Measurements from ENCODE around the gene NAP1L4. TPM values are rescaled to one million over a fixed set of nuclear protein-coding genes. Genes with fewer than 3 reads are reported as not detected.
A peak's percentile ranks its signal among the peaks of the same experiment; 100 is the strongest.

Gene NAP1L4
- total RNA-seq, 4 donors from 2014 or later, result 90.0 to 148 (median 125) TPM

GRCh38 chr11:3036419-3036818 lies 44.3 kb upstream of the NAP1L4 start:
- H3K27me3 ChIP-seq, result no peaks in the 10 kb centered on the region
- DNase-seq (ENCODE audit: extremely low spot score), result no peak
- 58% methylated on average over 5 of the region's 5 CpGs for WGBS
- H3K27ac ChIP-seq (replicated peaks in 1 of 4), result no peak overlapping the region
- TF ChIP-seq CTCF (IDR thresholded peaks at IDR 0.05), result no peak
- no peak for TF ChIP-seq POLR2A (IDR thresholded peaks at IDR 0.05; ENCODE audit: low read depth)
- no peak for TF ChIP-seq POLR2AphosphoS5 (IDR thresholded peaks at IDR 0.05)
- TF ChIP-seq EP300 (IDR thresholded peaks at IDR 0.05), result no peak
- no peaks in the 10 kb centered on the region for H3K9me3 ChIP-seq
- H3K36me3 ChIP-seq, result peaks cover 35 to 93% (median 81%) of the 10 kb centered on the region in 4 donors
- H3K4me1 ChIP-seq, result peaks cover 0 to 8% (median 4%) of the 10 kb centered on the region in 4 donors
- H3K4me3 ChIP-seq, result no peak overlapping the region
- intact Hi-C loops (cut with DNase I), result loop anchor here (5.0 kb wide), 1 partner anchor 181 kb away; the partner anchor contains the start of gene MRGPRG

DNA sequence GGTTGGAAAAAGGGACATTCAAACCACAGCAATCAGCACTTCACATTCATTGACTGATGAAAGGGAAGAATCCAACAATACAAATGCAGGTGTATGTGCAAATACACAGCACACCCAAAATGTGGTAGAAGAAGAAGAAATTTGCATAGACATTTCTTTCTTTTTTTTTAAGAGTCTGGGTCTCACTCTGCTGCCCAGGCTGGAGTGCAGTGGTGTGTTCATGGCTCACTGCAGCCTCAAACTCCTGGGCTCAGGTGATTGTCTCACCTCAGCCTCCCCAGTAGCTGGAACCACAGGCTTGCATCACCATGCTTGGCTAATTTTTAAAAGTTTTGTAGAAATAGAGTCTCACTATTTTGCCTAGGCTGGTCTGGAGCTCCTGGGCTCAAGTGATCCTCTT lies 43.2 kb upstream of the NAP1L4 start:
- Histone ChIP-seq H3K4me1 (peaks cover under 1 to 8% (median 6%) of the 10 kb centered on the region in 4 donors), H3K27ac (replicated peaks in 1 of 4) (no peak overlapping the region), H3K4me3 (no peak overlapping the region), H3K36me3 (peaks cover 38 to 91% (median 75%) of the 10 kb centered on the region in 4 donors), H3K27me3 (no peaks in the 10 kb centered on the region), H3K9me3 (no peaks in the 10 kb centered on the region)
- no peak for DNase-seq (ENCODE audit: extremely low spot score)
- TF ChIP-seq EP300 (IDR thresholded peaks at IDR 0.05) (no peak), CTCF (IDR thresholded peaks at IDR 0.05) (no peak)
- intact Hi-C loops (cut with DNase I), result loop anchor here (5.0 kb wide), 1 partner anchor 182 kb away; the partner anchor contains the start of gene MRGPRG

DNA sequence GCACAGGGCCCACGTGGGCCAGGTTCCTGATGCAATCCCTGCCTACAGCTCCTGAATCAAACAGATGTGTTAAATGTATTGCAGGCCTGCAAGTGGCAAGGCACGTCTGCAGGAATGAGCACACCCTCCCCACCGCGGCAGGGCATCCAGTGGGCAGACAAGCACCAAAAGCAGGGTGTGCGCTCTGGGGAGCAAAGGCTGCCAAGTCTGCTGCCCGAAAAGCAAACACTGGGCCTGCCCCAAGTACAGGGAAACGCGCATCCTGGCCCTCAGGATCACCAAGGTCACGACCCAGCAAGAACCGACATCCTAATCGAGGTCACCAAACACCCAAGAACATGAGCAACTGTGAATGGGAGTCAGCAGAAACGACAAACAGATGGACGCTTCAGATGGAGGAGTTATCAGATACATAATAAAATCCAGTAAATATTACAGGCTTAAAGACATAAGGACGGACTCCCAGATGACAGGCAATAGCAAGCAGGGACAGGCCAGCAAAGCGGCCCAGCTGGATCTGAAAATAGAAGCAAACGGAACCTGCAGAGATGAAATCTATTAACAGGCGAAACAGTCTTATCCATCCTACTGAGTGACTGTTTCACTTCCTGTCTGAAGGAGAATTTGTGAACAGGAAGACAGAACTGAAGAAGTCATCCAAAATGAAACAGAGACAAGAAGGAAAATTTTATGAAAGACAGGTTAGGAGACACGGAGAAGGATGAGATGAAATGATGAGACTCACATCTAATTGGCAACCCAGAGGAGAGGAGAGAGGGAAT lies 38.4 kb upstream of the NAP1L4 start:
- no peak for DNase-seq (ENCODE audit: extremely low spot score)
- peaks cover 6 to 8% (median 7%) of the 10 kb centered on the region in 4 donors for H3K4me1 ChIP-seq
- intact Hi-C loops (cut with DNase I), result no loop called here
- H3K27me3 ChIP-seq, result no peaks in the 10 kb centered on the region
- H3K36me3 ChIP-seq, result peaks cover 42 to 90% (median 70%) of the 10 kb centered on the region in 4 donors
- TF ChIP-seq POLR2A (IDR thresholded peaks at IDR 0.05; ENCODE audit: low read depth), result no peak
- TF ChIP-seq EP300 (IDR thresholded peaks at IDR 0.05), result no peak
- TF ChIP-seq POLR2AphosphoS5 (IDR thresholded peaks at IDR 0.05), result no peak
- no peak for TF ChIP-seq CTCF (IDR thresholded peaks at IDR 0.05)
- no peak overlapping the region for H3K4me3 ChIP-seq
- H3K27ac ChIP-seq (replicated peaks in 1 of 4), result peak overlapping the region in 1 of 4 donors; percentile 26
- 69% methylated on average over 18 of the region's 18 CpGs for WGBS
- no peaks in the 10 kb centered on the region for H3K9me3 ChIP-seq

DNA sequence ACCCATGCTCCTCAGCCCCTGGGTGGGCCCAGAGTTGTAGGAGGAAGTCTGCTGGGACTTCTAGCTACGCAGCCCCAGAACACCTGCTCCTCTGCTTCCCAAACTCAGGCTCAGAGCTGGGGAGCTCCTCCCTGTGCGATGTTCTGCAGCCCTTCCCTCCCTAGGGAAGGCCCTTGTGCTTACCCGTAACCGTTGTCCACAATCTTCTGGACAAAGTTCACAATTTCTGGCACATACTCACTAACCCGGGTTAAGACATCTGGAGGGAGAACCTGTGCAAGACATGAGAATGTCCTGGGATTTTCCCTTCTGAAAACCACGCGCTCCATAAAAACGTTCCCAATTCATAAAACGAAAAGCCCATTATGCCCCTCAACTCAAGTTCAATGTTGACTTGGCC lies 36.7 kb upstream of the NAP1L4 start:
- Histone ChIP-seq H3K27ac (replicated peaks in 1 of 4) (no peak overlapping the region), H3K27me3 (no peaks in the 10 kb centered on the region), H3K9me3 (no peaks in the 10 kb centered on the region), H3K4me3 (no peak overlapping the region), H3K36me3 (peaks cover 40 to 86% (median 73%) of the 10 kb centered on the region in 4 donors), H3K4me1 (peaks cover 6 to 8% (median 7%) of the 10 kb centered on the region in 4 donors)
- DNase-seq (ENCODE audit: extremely low spot score), result no peak
- intact Hi-C loops (cut with DNase I), result no loop called here
- WGBS, result 95% methylated on average over 9 of the region's 9 CpGs
- no peak for TF ChIP-seq CTCF (IDR thresholded peaks at IDR 0.05)
- no peak for TF ChIP-seq EP300 (IDR thresholded peaks at IDR 0.05)
- no peak for TF ChIP-seq POLR2A (IDR thresholded peaks at IDR 0.05; ENCODE audit: low read depth)
- TF ChIP-seq POLR2AphosphoS5 (IDR thresholded peaks at IDR 0.05), result no peak
